GM15510 (cell line): ENCODE results near the gene ARHGAP22.

Experiments used
- POLR2A ChIP-seq: IDR thresholded peaks from 3 replicates; pipeline ENCODE4 v1.6.1; 2011; ENCODE audit warnings: borderline replicate concordance; ENCODE audit not compliant: insufficient read length; ENCODE audit errors: extremely low read depth

Gene ARHGAP22

DNA sequence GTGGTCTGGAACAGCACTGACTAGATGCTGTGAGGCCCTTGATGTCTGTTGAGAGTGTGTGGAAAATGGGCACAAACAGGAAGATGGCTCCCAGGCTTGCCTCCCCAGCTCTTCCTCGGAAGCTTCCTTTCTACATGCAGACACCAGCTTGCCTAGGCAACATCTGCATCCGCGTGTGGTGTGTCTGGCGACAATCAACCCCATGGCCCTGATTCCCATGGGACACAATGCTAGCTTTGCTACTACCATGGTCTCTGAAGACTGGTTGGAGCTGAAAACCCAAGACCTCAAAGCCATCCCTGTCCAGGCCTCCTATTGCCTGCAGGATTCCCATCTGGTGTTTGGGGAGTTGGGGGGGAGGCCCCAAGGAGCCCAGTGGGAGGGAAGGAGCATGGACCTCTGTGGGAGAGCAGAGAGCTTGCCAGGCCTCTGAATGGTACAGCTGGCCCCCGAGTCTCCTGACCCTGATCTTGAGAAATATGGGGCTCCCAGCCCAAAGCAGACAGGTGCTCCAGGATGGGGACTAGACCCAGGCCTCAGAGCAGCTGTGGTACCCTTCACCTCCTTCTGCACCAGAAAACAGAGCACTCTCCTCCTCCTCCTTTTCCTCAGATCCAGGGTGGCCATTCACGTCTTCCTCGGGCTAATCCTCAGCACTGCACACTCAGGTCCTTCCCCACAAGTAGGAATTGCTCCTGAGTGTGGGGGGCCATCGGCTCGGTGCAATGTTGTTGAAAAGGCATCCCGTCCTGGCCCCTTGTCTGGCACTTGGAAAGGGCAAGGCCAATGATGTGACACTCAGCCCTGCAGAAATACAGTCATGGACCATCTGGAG, 57.6 kb downstream of the ARHGAP22 start:
- no peak for TF ChIP-seq POLR2A

DNA sequence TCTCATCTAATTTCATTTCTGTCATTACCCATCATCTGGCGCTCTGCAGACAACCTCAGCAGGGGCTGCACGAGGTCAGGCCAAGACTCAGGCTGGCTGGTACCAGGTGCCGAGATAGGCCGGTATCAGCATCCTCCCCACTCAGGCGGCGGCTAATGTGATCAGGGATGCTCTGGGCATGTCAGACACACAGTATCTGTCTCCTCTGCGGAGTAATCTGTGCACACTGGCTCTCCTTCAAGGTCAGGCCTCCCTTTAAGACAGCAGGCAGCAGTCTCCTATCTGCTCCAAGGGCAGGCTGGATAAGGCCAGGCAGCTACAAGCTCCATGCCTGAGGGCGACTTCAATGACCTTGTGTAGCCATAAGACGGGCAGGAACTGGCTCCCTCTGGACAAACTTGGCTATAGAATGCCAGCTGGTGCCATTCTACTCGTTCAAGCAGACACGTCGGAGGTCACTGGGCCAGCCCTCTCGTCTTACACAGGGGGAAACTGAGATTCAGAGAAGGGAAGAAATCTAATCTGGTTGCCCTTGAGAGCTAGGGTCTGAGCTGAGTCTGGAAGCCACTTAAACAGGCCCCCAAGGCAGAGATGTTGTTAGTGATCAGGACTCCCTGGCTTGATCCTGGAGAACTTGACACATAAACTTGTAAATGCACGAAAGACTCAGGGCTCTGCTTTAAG, 59.3 kb downstream of the ARHGAP22 start:
- TF ChIP-seq POLR2A = no peak

DNA sequence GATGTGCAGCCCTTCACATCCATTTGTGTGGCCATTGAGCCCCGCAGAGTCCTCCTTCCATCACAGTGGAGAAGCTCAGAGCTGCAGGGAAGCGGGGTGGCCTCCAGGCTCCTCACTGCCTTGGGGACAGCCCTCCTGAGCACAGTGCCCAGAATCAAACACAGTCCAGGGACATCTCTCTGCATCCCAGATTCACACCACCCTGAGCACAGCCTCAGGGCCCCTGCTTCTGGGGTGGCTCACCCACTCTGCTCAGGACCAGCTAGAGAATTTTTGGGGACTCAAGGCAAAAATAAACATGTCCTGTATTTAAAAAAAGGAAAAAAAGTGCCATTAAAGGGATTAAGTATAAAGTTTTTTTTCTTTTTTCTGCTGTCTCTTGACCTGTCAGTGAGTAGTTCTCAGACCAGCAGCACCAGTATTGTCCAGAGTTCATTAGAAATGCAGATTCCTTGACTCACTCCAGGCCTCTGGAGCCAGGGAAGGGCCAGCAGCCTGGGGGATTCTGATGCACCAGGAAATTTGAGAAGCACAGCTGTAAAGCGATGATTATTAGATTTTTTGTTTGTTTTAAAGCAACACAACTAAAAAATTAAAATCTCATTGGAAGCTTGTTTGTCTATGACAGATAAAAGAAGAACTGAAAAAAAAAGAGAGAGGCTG, 61.6 kb downstream of the ARHGAP22 start:
- TF ChIP-seq POLR2A = no peak

DNA sequence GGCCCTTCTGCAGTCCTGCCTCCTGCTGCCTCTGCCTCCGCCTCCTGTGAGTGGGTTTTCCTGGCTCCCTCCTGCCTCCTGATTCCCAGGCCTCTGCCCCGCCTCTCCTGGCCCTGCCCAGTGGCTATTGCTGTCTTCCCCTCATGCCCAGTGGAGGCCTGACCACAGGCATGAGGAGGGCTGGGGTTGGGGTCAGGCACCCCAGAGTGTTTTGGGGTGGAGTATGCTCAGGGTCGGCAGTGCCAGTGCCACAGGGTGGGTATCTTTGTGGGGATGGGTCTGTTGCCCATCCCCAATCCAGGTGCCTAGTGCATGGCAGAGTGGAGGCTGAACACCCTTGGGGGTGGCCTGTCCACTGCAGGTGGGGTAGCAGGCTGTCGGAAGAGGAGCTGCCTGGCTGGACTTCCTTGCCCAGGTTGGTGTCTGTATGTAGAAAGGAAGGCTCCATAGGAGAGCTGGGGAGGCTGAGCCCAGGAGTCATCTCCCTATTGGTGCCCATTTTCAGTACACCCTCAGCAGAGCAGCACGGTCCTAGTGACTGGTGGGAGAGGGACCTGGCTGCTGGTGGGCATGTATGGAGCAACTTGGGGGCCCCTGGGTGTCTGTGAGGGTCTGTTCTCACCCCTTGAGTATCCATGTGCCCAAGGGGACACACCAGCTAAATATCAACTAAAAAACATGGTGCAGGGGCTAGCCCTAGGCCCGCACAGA, 62.2 kb downstream of the ARHGAP22 start:
- TF ChIP-seq POLR2A = no peak

DNA sequence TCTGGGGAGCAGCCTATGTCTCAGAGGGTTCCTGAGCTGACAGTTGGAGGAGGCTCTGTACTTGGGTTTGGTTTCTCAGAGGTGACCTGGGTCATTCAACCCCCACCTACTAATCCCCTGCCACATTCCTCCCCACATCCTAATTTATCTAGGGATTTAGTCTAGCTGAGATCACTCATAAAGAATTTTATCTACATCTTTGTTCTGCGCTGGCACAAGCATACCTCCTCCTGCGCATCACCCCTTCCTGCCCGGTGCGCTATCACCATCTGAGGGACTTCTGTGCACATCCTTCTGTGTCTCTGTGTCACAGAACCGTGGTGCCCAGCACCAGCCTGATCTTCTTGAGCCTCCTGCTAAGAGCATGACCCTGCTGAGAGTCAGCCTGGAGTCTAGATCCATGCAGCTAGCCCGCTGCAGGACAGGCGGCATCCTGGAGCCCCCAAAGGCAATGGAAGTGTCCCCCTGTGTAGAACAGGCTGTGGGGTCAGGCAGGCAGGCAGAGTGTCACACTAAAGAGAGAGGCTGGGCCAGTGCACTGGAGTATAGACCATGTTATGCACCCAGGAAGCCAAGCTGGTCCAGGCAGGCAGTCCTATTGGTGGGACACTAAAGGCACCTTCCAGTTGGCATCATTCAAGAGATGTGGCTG, 63.6 kb downstream of the ARHGAP22 start:
- no peak for TF ChIP-seq POLR2A

DNA sequence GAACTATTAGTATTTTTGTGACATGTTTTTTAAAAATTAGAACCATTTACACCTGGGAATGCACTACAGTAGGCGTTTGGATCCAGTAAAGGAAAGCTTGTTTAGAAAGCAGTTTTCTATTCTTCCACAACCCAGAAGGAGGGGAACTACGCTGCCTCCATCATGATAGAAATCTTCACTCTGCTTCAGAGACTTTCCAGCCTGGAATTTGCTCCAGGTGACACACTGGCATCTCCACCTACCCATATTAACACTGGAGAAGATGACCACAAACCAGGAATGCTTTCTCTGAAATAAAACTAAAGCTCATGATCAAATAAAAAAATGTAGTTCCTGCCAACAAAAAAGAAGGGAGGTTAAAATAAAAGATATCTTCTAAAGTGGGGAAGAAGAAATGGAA, 66.3 kb downstream of the ARHGAP22 start:
- TF ChIP-seq POLR2A = no peak

DNA sequence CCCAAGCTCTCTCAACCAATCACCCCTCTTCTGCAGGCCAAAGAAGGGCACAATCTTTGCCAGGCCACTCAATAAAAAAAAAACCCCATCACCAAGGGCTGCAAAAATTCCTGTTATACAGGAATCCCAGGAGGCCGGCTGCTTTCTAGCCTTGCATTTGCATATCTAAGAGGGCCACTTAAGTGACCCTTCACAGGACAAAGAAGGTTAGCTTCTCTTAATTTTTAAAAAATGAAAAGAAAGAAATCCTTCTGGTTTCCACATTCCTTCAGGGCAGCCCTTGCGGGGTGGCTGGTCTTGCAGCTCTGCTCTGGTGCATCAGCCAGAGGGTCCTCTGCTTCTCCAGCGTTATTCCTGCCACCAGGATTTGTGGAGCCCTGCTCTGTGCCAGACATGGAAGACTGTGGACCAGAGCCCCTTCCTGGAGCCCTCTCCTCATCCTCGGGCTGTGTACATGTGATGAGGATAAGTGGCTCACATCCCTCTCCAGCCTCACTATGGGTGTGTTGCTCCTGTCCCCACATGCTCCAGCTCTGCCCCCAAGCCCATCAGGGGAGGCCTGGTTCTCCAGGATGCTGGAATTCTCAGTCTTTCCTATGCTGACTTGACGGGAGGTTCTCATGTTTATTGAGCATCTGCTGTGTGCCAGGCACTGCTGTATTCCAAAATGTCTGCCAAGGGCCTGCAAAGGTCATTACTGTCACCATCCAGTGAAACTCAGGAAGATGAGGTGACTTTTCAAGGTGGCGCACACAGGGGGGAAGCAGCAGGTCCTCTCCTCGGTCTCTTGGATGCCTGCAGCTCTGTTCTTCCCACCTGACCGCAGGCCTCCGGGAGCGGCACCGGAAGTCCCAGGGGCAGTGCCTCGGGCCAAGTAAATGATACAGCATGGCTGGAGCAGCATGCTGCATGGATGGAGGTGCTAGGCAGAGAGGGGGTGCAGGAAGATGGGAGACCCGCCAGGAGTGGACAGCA, 67.7 kb downstream of the ARHGAP22 start:
- no peak for TF ChIP-seq POLR2A

DNA sequence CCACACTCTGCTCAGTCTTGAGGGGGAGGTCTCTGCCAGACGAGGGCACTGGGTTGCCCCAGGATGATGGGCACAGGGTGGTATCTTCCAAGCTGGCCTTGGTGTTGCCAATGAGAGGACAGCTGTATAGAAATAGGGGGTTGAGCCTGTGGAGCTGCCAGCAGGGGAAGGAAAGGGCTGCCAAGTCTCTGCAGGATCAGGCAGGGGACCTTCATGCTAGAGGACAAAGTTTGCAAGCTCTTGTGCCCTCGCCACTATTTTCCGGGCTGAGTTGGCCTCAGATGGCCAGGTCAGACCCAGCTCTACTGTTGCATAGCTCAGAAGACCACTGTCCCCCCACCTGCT, 68.7 kb downstream of the ARHGAP22 start:
- TF ChIP-seq POLR2A = no peak

DNA sequence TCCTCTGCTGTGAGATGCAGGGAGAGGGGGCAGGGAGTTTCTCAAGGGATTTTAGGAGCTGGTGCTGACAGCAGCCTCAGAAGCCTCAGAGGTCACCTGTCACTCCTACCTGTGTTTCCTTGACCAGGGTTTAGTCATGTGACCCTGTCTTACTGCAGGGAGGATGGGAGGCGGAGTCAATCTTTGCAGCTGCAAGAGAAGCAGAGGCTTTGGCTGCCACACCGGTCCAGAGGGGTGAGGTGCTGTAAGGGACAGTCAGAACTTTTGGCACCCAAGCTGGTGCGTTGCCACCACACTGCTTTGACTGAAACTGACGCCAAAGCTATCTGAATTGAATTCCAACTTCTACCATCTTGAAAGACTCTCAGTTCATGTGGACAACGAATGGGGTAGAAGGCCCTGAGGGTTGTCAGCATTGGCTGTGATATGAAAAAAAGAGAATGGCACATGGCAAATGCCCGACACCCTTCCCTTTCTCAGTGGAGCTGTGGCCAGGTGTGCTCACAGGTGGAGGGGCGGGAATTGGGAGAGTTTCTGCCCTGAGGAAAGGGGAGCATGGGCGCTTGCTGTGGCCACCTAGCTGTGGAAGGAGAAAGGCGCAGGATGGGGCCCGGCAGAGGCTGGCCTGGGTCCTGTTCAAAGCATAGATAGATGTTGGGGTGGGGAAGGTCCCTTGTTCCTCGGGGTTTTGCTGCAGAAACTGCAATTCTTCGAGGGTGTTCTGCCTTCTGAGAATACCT, 69.3 kb downstream of the ARHGAP22 start:
- no peak for TF ChIP-seq POLR2A

DNA sequence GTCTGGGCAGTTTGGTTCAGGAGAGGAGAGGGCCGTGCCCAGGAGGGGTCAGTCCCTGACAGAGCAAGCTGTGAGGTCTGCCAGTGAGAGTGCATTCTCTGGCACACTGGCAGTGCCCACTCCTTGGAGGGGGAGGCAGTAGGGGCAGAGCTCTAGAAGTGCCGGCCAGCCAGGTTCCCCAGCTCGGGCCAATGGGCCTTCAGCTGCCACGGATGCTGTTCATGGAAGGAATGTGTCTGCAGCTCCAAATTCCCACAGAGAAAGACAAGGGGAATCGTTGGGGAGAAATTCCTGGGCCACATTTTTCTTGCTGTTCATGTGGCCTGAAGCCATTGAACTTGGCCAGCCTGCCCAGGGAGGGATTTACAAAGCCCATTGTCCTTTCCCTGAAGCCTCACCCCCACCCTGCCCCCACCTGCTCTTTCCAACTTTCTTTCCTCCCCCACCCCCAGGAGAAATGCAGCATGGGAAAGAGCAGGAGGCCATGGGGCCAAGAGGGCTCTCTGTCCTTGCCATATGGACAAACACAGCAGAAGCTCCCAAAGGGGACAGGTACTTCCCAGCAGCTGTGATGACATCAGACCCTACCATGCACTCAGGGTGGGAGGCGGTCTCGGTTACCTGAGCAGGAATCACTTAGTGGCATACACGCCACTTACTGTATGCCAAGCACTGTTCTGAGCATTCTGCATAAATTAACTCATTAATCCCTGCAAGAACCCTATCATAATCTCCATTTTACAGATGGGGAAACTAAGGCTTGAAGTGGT, 70.7 kb downstream of the ARHGAP22 start:
- no peak for TF ChIP-seq POLR2A

DNA sequence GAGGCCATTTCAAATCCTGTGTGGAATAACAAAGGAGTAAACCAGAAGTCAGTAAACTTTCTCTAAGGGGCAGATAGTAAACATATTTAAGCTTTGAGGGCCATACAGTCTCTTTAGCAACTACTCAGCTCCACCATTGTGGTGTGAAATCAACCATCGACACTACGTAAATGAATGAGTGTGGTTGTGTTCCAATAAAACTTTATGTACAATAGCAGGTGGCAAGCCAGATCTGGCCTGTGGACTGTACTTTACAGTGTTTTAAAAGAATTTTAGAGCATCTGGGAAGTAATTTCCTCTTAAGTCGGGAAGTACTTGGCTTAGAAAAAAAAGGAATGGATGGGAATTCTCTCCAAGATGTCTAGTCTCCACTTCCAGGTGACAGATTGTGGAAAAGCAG, 71.3 kb downstream of the ARHGAP22 start:
- no peak for TF ChIP-seq POLR2A

DNA sequence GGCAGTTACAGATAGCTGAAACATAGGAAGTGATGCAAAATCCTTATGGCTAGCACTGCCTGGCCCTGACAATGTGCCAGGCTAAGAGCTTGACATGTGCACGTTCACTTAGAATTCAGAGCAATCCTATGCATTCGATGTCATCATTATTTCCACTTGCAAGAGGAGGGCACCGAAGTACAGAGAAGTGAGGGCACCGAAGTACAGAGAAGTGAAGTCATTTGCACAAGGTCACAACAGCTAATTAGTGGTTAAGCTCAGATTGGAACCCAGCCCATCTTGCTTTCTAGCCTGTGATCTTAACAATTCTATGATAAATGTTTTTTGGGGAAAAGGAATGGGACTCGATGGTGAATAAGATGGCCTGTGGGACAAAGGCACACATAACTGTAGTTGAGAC, 73.4 kb downstream of the ARHGAP22 start:
- TF ChIP-seq POLR2A = no peak
